Measurements from ENCODE around the gene PTPRN2. TPM values are rescaled to one million over a fixed set of nuclear protein-coding genes. Genes with fewer than 3 reads are reported as not detected.

PTPRN2 gene
- total and polyA plus RNA-seq, 2 of the 8 experiments (the other 6 are each of a cell fraction or from before 2014, with no cell fraction given): 2.6 to 4.5 TPM

GRCh38 chr7:158532093-158532627 lies 55.5 kb downstream of the PTPRN2 start:
- H3K4me3 ChIP-seq (ENCODE audit: extremely low read depth in 1 of 4, insufficient read depth in 2 of 4, low read depth in 3 of 4, low read length in 4 of 4): no peak overlapping the region
- H3K27ac ChIP-seq (ENCODE audit: low read depth, low read length): no peak overlapping the region
- H2BK120ac ChIP-seq (replicated peaks; ENCODE audit: low read depth, low read length): no peak overlapping the region
- H3K56ac ChIP-seq (replicated peaks; ENCODE audit: insufficient read length, low read depth, low read length): no peak overlapping the region
- H3K18ac ChIP-seq (ENCODE audit: extremely low read depth, low read length): no peak overlapping the region
- FAIRE-seq (no peak), DNase-seq (ENCODE audit: low read depth in 1 of 2, low spot score in 2 of 2) (no peak)
- no peaks in the 10 kb centered on the region for H3K79me2 ChIP-seq (ENCODE audit: control insufficient read depth in 1 of 2, insufficient read depth in 2 of 2, low read length in 2 of 2)
- 84% methylated on average over 17 of the region's 17 CpGs; no CpG with 5 or more reads in 1 of the 2 experiments for WGBS, 2 experiments (ENCODE audit: extremely low coverage in 1 of 2, insufficient coverage in 1 of 2, insufficient read length in 1 of 2, insufficient replicate concordance in 2 of 2, low coverage in 1 of 2, low lambda C conversion rate in 2 of 2, missing lambda C conversion rate in 1 of 2)
- H2AFZ ChIP-seq (ENCODE audit: low read length): no peak overlapping the region
- H4K20me1 ChIP-seq (replicated peaks in 1 of 2; ENCODE audit: control insufficient read depth in 1 of 2, insufficient read depth in 2 of 2, low read length in 2 of 2): peaks cover 0 to 2% of the 10 kb centered on the region in 2 experiments
- no peak overlapping the region for H3K23ac ChIP-seq (ENCODE audit: insufficient read length)
- no peaks in the 10 kb centered on the region for H3K23me2 ChIP-seq (ENCODE audit: low read depth, low read length)
- no peaks in the 10 kb centered on the region for H3K36me3 ChIP-seq (ENCODE audit: control insufficient read depth in 2 of 4, insufficient read depth in 4 of 4, low read length in 3 of 4)
- no peak overlapping the region for H3K9ac ChIP-seq (replicated peaks in 1 of 4; ENCODE audit: extremely low read depth in 1 of 4, low read depth in 3 of 4, low read length in 3 of 4)
- H3K4me1 ChIP-seq (replicated peaks in 1 of 4; ENCODE audit: control insufficient read depth in 3 of 4, insufficient read depth in 4 of 4, low read length in 3 of 4): peaks cover 0 to under 1% (median 0%) of the 10 kb centered on the region in 4 experiments; a peak in 1 of 7 replicates
- no peak overlapping the region for H4K91ac ChIP-seq (replicated peaks; ENCODE audit: insufficient read length, low read length)
- no peak overlapping the region for H2BK15ac ChIP-seq (ENCODE audit: low read length)
- CTCF ChIA-PET (ENCODE audit: partially characterized antibody): no interaction called here
- POLR2A ChIA-PET (ENCODE audit: partially characterized antibody): no interaction called here
- H2BK20ac ChIP-seq (ENCODE audit: low read length): no peak overlapping the region
- H2AK5ac ChIP-seq (ENCODE audit: low read depth, low read length): no peak overlapping the region
- no peak overlapping the region for H4K5ac ChIP-seq (ENCODE audit: insufficient read length, low read depth, low read length)
- H4K8ac ChIP-seq (ENCODE audit: extremely low read depth, insufficient read depth, low read length): peak overlapping the region; percentile 31; the same call in 1 of the 2 replicates
- no peak overlapping the region for H3K4me2 ChIP-seq (ENCODE audit: insufficient read depth in 1 of 2, low read depth in 2 of 2, low read length in 2 of 2)
- no peak overlapping the region for H2BK12ac ChIP-seq (ENCODE audit: low read depth, low read length)
- H3K27me3 ChIP-seq (replicated peaks in 1 of 4; ENCODE audit: control insufficient read depth in 3 of 4, extremely low read depth in 1 of 4, insufficient read depth in 3 of 4, low read length in 3 of 4): no peaks in the 10 kb centered on the region
- no peaks in the 10 kb centered on the region for H3K79me1 ChIP-seq (ENCODE audit: low read depth, low read length)
- no peak overlapping the region for H3K4ac ChIP-seq (replicated peaks; ENCODE audit: insufficient read length, low read depth, low read length)
- H2BK5ac ChIP-seq (ENCODE audit: low read depth, low read length): no peak overlapping the region
- H3K14ac ChIP-seq (ENCODE audit: insufficient read length): no peak overlapping the region
- H3K9me3 ChIP-seq (ENCODE audit: insufficient read depth in 2 of 2, low read depth in 1 of 2, low read length in 1 of 2): peaks cover 0 to 4% of the 10 kb centered on the region in 2 experiments; a peak in 1 of 4 replicates
- TF ChIP-seq SP4 (IDR thresholded peaks at IDR 0.05; ENCODE audit: low read length): no peak
- no peak for TF ChIP-seq NANOG (IDR thresholded peaks at IDR 0.05; ENCODE audit: insufficient read depth, low read depth, low read length, poor library complexity, severe bottlenecking)
- no peak for TF ChIP-seq KDM1A (IDR thresholded peaks at IDR 0.05; ENCODE audit: borderline replicate concordance, low read length)
- TF ChIP-seq RNF2 (IDR thresholded peaks at IDR 0.05; ENCODE audit: borderline replicate concordance, low read depth, low read length, missing control alignments, poor library complexity, severe bottlenecking): no peak
- no peak for TF ChIP-seq BRCA1 (IDR thresholded peaks at IDR 0.05; ENCODE audit: low read depth, low read length)
- TF ChIP-seq EZH2 (IDR thresholded peaks at IDR 0.05; ENCODE audit: low read depth, low read length, severe bottlenecking): no peak
- TF ChIP-seq SIRT6 (IDR thresholded peaks at IDR 0.05; ENCODE audit: low read length): no peak
- no peak for TF ChIP-seq SIN3A (conservative IDR thresholded peaks at IDR 0.05 in 1 of 2, IDR thresholded peaks at IDR 0.05 in 1 of 2; ENCODE audit: low read depth in 1 of 2, low read length in 2 of 2)
- TF ChIP-seq PHF8 (conservative IDR thresholded peaks at IDR 0.05; ENCODE audit: low read depth, low read length): no peak
- no peak for TF ChIP-seq SP2 (IDR thresholded peaks at IDR 0.05; ENCODE audit: low read length)
- TF ChIP-seq CTBP2 (IDR thresholded peaks at IDR 0.05; ENCODE audit: borderline replicate concordance, insufficient read depth, insufficient read length, low read length): no peak
- TF ChIP-seq TCF12 (IDR thresholded peaks at IDR 0.05; ENCODE audit: low read depth, low read length): no peak
- TF ChIP-seq TBP (IDR thresholded peaks at IDR 0.05; ENCODE audit: low read depth, low read length): no peak
- no peak for TF ChIP-seq HDAC6 (IDR thresholded peaks at IDR 0.05; ENCODE audit: low read depth, low read length)

Measured in H1 (cell line).